HEK293 (cell line): Measurements from ENCODE around the gene PCDH12.

Experiments used
- CTCF ChIA-PET: fragments of 350-600 bp; formaldehyde crosslinking; extraction: SDS; loops from one replicate; lab custom pipeline; 2021; ENCODE audit warnings: antibody characterized with exemption; lab: Yijun Ruan, JAX
- POLR2A ChIA-PET: fragments of 300-600 bp; formaldehyde crosslinking; extraction: SDS; loops from one replicate; lab custom pipeline; 2020; ENCODE audit warnings: antibody characterized with exemption, inconsistent platforms; lab: Yijun Ruan, JAX
- H3K27ac ChIP-seq: fragments of 200-500 bp; sonication (Bioruptor generic); 2 replicates; pipeline ENCODE4 v1.5.1; 2014; ENCODE audit warnings: low read depth, low read length, control low read depth, inconsistent platforms; ENCODE audit errors: extremely low read depth
- H3K36me3 ChIP-seq, 2 experiments: fragments of 200-500 bp in 1 of 2; sonication (Bioruptor generic) in 1 of 2; 1 replicate in 1 of 2; 2 replicates in 1 of 2; pipeline ENCODE4 v1.5.1; 2014 to 2017; ENCODE audit warnings: inconsistent platforms in 2 of 2, low read length in 2 of 2; ENCODE audit not compliant: control insufficient read depth in 2 of 2, insufficient read depth in 1 of 2
- H3K4me1 ChIP-seq: fragments of 200-500 bp; sonication (Bioruptor generic); 2 replicates; pipeline ENCODE4 v1.5.1; 2014; ENCODE audit warnings: mild to moderate bottlenecking, low read length, inconsistent platforms; ENCODE audit not compliant: control insufficient read depth, insufficient read depth
- H3K4me3 ChIP-seq: 2 replicates; pipeline ENCODE4 v1.5.1; 2011; ENCODE audit warnings: low read depth, mild to moderate bottlenecking, control low read depth, low read length, moderate library complexity
- H3K9me3 ChIP-seq: fragments of 200-500 bp; sonication (Bioruptor generic); 2 replicates; pipeline ENCODE4 v1.5.1; 2014; ENCODE audit warnings: low read depth, low read length, inconsistent platforms; ENCODE audit not compliant: control insufficient read depth, insufficient read depth
- WT1 ChIP-seq: fragments of 450-650 bp; formaldehyde crosslinking; IDR thresholded peaks from 2 replicates; pipeline ENCODE4 v1.5.1; 2016; ENCODE audit warnings: missing biosample characterization, missing genetic modification characterization
- ZBTB1 ChIP-seq: fragments of 450-650 bp; formaldehyde crosslinking; IDR thresholded peaks from 2 replicates; pipeline ENCODE4 v1.5.1; 2016; ENCODE audit warnings: missing biosample characterization, missing genetic modification characterization
- ZBTB48 ChIP-seq: fragments of 450-650 bp; formaldehyde crosslinking; IDR thresholded peaks from 2 replicates; pipeline ENCODE4 v1.5.1; 2016; ENCODE audit warnings: missing biosample characterization, missing genetic modification characterization
- ZNF121 ChIP-seq: fragments of 450-650 bp; formaldehyde crosslinking; IDR thresholded peaks from 2 replicates; pipeline ENCODE4 v1.5.1; 2016; ENCODE audit warnings: missing biosample characterization, missing genetic modification characterization
- ZNF2 ChIP-seq: fragments of 450-650 bp; formaldehyde crosslinking; IDR thresholded peaks from 2 replicates; pipeline ENCODE4 v1.5.1; 2016; ENCODE audit warnings: missing biosample characterization, missing genetic modification characterization
- ZNF521 ChIP-seq: fragments of 450-650 bp; formaldehyde crosslinking; IDR thresholded peaks from 2 replicates; pipeline ENCODE4 v1.5.1; 2017; ENCODE audit warnings: missing biosample characterization, mild to moderate bottlenecking, missing genetic modification characterization
- ZNF621 ChIP-seq: fragments of 450-650 bp; formaldehyde crosslinking; IDR thresholded peaks from 2 replicates; pipeline ENCODE4 v1.5.1; 2017; ENCODE audit warnings: missing biosample characterization, missing genetic modification characterization
- ZNF777 ChIP-seq: fragments of 450-650 bp; formaldehyde crosslinking; IDR thresholded peaks from 2 replicates; pipeline ENCODE4 v1.5.1; 2017; ENCODE audit warnings: missing biosample characterization, missing genetic modification characterization, borderline replicate concordance
- ZNF830 ChIP-seq: fragments of 450-650 bp; IDR thresholded peaks from 2 replicates; pipeline ENCODE4 v1.5.0; 2018; ENCODE audit warnings: missing biosample characterization, missing genetic modification characterization, low read depth, mild to moderate bottlenecking, moderate library complexity
- TF ChIP-seq, protein P1 (sequence below): fragments of 450-650 bp; formaldehyde crosslinking; IDR thresholded peaks from 2 replicates; pipeline ENCODE4 v1.5.1; 2016; ENCODE audit warnings: missing biosample characterization, missing genetic modification characterization
- TF ChIP-seq, protein P2 (sequence below): fragments of 450-650 bp; formaldehyde crosslinking; IDR thresholded peaks from 2 replicates; pipeline ENCODE4 v1.5.1; 2016; ENCODE audit warnings: missing biosample characterization, missing genetic modification characterization
- TF ChIP-seq, protein P3 (sequence below): fragments of 450-650 bp; formaldehyde crosslinking; IDR thresholded peaks from 2 replicates; pipeline ENCODE4 v1.5.1; 2016; ENCODE audit warnings: missing biosample characterization, missing genetic modification characterization
- TF ChIP-seq, protein P4 (sequence below): fragments of 450-650 bp; formaldehyde crosslinking; IDR thresholded peaks from 2 replicates; pipeline ENCODE4 v1.5.1; 2016; ENCODE audit warnings: missing biosample characterization, missing genetic modification characterization, low read depth
- TF ChIP-seq, protein P5 (sequence below): fragments of 450-650 bp; formaldehyde crosslinking; IDR thresholded peaks from 2 replicates; pipeline ENCODE4 v1.5.1; 2016; ENCODE audit warnings: missing biosample characterization, missing genetic modification characterization
- TF ChIP-seq, protein P6 (sequence below): sonication (generic); formaldehyde crosslinking; IDR thresholded peaks from 2 replicates; pipeline ENCODE4 v1.8.1; 2022; ENCODE audit warnings: mild to moderate bottlenecking, moderate library complexity, missing genetic modification reagents
- TF ChIP-seq, protein P7 (sequence below): fragments of 450-650 bp; formaldehyde crosslinking; IDR thresholded peaks from 2 replicates; pipeline ENCODE4 v1.5.1; 2016; ENCODE audit warnings: missing biosample characterization, missing genetic modification characterization

PCDH12 gene

DNA sequence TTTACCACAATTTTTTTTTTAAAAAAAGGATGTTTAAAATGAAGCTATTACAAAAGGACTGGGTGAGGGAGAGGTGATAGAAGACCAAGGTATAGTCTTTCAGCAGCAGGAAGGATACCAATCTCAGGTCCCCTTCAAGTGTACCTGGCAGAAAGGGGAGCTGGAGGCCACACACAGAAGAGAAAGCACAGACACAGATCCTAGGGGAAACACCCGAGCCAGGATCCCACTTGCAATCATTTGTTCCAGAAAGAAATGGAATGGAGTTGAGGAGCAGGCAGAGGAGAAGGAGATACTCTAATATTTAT lies 49.2 kb upstream of the PCDH12 start (continued):
- TF ChIP-seq, protein P1, sequence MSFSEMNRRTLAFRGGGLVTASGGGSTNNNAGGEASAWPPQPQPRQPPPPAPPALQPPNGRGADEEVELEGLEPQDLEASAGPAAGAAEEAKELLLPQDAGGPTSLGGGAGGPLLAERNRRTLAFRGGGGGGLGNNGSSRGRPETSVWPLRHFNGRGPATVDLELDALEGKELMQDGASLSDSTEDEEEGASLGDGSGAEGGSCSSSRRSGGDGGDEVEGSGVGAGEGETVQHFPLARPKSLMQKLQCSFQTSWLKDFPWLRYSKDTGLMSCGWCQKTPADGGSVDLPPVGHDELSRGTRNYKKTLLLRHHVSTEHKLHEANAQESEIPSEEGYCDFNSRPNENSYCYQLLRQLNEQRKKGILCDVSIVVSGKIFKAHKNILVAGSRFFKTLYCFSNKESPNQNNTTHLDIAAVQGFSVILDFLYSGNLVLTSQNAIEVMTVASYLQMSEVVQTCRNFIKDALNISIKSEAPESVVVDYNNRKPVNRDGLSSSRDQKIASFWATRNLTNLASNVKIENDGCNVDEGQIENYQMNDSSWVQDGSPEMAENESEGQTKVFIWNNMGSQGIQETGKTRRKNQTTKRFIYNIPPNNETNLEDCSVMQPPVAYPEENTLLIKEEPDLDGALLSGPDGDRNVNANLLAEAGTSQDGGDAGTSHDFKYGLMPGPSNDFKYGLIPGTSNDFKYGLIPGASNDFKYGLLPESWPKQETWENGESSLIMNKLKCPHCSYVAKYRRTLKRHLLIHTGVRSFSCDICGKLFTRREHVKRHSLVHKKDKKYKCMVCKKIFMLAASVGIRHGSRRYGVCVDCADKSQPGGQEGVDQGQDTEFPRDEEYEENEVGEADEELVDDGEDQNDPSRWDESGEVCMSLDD = no peak
- TF ChIP-seq WT1 (tag by site-specific recombination) = no peak
- TF ChIP-seq, protein P2, sequence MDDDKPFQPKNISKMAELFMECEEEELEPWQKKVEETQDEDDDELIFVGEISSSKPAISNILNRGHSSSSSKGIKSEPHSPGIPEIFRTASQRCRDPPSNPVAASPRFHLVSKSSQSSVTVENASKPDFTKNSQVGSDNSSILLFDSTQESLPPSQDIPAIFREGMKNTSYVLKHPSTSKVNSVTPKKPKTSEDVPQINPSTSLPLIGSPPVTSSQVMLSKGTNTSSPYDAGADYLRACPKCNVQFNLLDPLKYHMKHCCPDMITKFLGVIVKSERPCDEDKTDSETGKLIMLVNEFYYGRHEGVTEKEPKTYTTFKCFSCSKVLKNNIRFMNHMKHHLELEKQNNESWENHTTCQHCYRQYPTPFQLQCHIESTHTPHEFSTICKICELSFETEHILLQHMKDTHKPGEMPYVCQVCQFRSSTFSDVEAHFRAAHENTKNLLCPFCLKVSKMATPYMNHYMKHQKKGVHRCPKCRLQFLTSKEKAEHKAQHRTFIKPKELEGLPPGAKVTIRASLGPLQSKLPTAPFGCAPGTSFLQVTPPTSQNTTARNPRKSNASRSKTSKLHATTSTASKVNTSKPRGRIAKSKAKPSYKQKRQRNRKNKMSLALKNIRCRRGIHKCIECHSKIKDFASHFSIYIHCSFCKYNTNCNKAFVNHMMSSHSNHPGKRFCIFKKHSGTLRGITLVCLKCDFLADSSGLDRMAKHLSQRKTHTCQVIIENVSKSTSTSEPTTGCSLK (tag by site-specific recombination) = no peak
- TF ChIP-seq ZNF621 (tag by site-specific recombination) = no peak

DNA sequence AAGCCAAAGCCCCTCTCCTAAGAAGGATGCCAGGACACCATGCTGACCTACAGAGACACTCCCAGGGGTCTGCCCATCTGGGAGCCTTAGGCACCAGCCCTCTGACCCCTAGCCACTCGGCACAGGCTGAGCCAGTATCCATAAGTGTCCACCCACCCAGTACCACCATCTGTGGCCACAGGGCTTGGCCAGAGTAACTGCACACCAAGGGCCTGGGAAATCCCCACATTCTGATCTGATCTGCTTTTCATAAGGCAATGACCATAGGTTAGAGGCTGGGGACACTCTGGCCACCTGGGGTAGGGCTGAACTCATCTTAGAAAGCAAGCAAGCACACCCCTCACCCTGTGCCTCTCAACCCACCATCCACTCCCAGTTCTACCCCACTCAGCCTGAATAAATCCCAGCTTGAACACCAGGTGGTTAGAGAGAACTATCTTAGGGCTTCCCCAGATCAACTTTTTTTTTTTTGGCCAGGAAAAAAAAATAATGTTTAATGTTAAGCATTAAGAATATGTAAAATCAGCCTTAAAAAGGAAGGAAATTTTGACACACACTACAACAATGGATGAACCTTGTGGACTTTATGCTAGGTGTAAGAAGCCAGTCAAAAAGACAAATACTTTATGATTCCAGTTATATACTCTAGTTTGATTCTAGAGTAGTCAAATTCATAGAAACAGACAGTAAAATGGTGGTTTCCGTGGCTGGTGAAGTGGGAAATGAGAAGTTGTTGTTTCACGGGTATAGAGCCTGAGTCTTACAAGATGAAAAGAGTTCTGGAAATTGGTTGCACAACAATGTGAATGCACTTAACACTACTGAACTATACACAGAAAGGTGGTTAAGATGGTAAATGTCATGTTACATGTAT lies 48.6 kb upstream of the PCDH12 start:
- no peak overlapping the region for H3K4me3 ChIP-seq
- CTCF ChIA-PET = interaction anchor here (0.6 to 1.2 kb wide), 4 partner anchors 8 to 707 kb away, joined by 3 to 5 read pairs (median 4); no protein-coding TSS in a partner anchor
- peaks cover 0 to 76% of the 10 kb centered on the region in 2 experiments; a peak in 2 of 3 replicates for H3K36me3 ChIP-seq
- H3K4me1 ChIP-seq = no peaks in the 10 kb centered on the region
- no peaks in the 10 kb centered on the region for H3K9me3 ChIP-seq
- TF ChIP-seq, protein P3, sequence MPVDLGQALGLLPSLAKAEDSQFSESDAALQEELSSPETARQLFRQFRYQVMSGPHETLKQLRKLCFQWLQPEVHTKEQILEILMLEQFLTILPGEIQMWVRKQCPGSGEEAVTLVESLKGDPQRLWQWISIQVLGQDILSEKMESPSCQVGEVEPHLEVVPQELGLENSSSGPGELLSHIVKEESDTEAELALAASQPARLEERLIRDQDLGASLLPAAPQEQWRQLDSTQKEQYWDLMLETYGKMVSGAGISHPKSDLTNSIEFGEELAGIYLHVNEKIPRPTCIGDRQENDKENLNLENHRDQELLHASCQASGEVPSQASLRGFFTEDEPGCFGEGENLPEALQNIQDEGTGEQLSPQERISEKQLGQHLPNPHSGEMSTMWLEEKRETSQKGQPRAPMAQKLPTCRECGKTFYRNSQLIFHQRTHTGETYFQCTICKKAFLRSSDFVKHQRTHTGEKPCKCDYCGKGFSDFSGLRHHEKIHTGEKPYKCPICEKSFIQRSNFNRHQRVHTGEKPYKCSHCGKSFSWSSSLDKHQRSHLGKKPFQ (tag by site-specific recombination) = no peak
- TF ChIP-seq ZBTB1 (no peak), ZNF521 (tag by site-specific recombination) (no peak), ZNF830 (tag by site-specific recombination) (no peak), ZNF121 (tag by site-specific recombination) (no peak), ZNF2 (tag by site-specific recombination) (no peak), ZBTB48 (tag by site-specific recombination) (no peak), ZNF777 (tag by site-specific recombination) (no peak)
- TF ChIP-seq, protein P4, sequence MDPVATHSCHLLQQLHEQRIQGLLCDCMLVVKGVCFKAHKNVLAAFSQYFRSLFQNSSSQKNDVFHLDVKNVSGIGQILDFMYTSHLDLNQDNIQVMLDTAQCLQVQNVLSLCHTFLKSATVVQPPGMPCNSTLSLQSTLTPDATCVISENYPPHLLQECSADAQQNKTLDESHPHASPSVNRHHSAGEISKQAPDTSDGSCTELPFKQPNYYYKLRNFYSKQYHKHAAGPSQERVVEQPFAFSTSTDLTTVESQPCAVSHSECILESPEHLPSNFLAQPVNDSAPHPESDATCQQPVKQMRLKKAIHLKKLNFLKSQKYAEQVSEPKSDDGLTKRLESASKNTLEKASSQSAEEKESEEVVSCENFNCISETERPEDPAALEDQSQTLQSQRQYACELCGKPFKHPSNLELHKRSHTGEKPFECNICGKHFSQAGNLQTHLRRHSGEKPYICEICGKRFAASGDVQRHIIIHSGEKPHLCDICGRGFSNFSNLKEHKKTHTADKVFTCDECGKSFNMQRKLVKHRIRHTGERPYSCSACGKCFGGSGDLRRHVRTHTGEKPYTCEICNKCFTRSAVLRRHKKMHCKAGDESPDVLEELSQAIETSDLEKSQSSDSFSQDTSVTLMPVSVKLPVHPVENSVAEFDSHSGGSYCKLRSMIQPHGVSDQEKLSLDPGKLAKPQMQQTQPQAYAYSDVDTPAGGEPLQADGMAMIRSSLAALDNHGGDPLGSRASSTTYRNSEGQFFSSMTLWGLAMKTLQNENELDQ (tag by site-specific recombination) = no peak
- TF ChIP-seq, protein P5, sequence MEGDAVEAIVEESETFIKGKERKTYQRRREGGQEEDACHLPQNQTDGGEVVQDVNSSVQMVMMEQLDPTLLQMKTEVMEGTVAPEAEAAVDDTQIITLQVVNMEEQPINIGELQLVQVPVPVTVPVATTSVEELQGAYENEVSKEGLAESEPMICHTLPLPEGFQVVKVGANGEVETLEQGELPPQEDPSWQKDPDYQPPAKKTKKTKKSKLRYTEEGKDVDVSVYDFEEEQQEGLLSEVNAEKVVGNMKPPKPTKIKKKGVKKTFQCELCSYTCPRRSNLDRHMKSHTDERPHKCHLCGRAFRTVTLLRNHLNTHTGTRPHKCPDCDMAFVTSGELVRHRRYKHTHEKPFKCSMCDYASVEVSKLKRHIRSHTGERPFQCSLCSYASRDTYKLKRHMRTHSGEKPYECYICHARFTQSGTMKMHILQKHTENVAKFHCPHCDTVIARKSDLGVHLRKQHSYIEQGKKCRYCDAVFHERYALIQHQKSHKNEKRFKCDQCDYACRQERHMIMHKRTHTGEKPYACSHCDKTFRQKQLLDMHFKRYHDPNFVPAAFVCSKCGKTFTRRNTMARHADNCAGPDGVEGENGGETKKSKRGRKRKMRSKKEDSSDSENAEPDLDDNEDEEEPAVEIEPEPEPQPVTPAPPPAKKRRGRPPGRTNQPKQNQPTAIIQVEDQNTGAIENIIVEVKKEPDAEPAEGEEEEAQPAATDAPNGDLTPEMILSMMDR = no peak
- TF ChIP-seq, protein P6, sequence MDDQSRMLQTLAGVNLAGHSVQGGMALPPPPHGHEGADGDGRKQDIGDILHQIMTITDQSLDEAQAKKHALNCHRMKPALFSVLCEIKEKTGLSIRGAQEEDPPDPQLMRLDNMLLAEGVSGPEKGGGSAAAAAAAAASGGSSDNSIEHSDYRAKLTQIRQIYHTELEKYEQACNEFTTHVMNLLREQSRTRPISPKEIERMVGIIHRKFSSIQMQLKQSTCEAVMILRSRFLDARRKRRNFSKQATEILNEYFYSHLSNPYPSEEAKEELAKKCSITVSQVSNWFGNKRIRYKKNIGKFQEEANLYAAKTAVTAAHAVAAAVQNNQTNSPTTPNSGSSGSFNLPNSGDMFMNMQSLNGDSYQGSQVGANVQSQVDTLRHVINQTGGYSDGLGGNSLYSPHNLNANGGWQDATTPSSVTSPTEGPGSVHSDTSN = no peak
- TF ChIP-seq, protein P7, sequence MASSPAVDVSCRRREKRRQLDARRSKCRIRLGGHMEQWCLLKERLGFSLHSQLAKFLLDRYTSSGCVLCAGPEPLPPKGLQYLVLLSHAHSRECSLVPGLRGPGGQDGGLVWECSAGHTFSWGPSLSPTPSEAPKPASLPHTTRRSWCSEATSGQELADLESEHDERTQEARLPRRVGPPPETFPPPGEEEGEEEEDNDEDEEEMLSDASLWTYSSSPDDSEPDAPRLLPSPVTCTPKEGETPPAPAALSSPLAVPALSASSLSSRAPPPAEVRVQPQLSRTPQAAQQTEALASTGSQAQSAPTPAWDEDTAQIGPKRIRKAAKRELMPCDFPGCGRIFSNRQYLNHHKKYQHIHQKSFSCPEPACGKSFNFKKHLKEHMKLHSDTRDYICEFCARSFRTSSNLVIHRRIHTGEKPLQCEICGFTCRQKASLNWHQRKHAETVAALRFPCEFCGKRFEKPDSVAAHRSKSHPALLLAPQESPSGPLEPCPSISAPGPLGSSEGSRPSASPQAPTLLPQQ (tag by site-specific recombination) = no peak
- H3K27ac ChIP-seq = no peak overlapping the region
- POLR2A ChIA-PET = no interaction called here
